Endothelial cell of umbilical vein (primary cell): Measurements from ENCODE around the gene KCNMA1. TPM values are rescaled to one million over a fixed set of nuclear protein-coding genes. Genes with fewer than 3 reads are reported as not detected.

ENCODE experiments used
- BruUV-seq: library from RNA; stranded (reverse); fragments of 400-500 nt; replicated peaks from 2 replicates; lab custom pipeline; 2021; lab: Mats Ljungman, UMichigan
- CTCF ChIA-PET: fragments of 300-600, 350-600 bp; sonication (Branson Sonifier 250); formaldehyde crosslinking; loops from one replicate; lab custom pipeline; 2021; ENCODE audit warnings: antibody characterized with exemption, inconsistent platforms; lab: Charles Lee
- POLR2A ChIA-PET: fragments of 300-600, 350-600 bp; sonication (Branson Sonifier 250); formaldehyde crosslinking; loops from one replicate; lab custom pipeline; 2021; ENCODE audit warnings: antibody characterized with exemption, inconsistent platforms; lab: Charles Lee
- DNase-seq: peaks from one replicate; pipeline ENCODE4 v3.0.0-alpha.2; 2011; ENCODE audit warnings: low read depth, low spot score
- FAIRE-seq: peaks from 2 replicates; lab custom pipeline; 2011; peaks lifted over from hg19 to GRCh38; lab: Jason Lieb, UNC
- H2AFZ ChIP-seq: 2 replicates; pipeline ENCODE4 v1.6.0; 2012; ENCODE audit warnings: low read depth, low read length, control low read depth, inconsistent platforms
- H3K27ac ChIP-seq: 2 replicates; pipeline ENCODE4 v1.5.1; 2011; ENCODE audit warnings: low read depth, mild to moderate bottlenecking, control low read depth, low read length, moderate library complexity; ENCODE audit not compliant: insufficient read depth
- H3K27me3 ChIP-seq, 2 experiments: 2 replicates each; pipeline versions ENCODE4 v1.6.0 to v1.6.1; 2011; ENCODE audit warnings: low read length in 2 of 2, mixed read lengths in 1 of 2; ENCODE audit not compliant: control insufficient read depth in 2 of 2, insufficient read depth in 2 of 2
- H3K36me3 ChIP-seq, 2 experiments: 2 replicates in 1 of 2; 3 replicates in 1 of 2; pipeline ENCODE4 v1.5.1; 2011; ENCODE audit warnings: low read length in 2 of 2, mild to moderate bottlenecking in 1 of 2, moderate library complexity in 1 of 2; ENCODE audit not compliant: control insufficient read depth in 2 of 2, insufficient read depth in 2 of 2; ENCODE audit errors: extremely low read depth in 1 of 2
- H3K4me1 ChIP-seq: 3 replicates; pipeline ENCODE4 v1.5.1; 2011; ENCODE audit warnings: mild to moderate bottlenecking, low read length; ENCODE audit not compliant: control insufficient read depth, insufficient read depth; ENCODE audit errors: extremely low read depth
- H3K4me2 ChIP-seq: 2 replicates; pipeline ENCODE4 v1.6.1; 2011; ENCODE audit warnings: low read length, control low read depth, mixed read lengths; ENCODE audit not compliant: insufficient read depth
- H3K4me3 ChIP-seq, 3 experiments: fragments of 200-600 bp in 1 of 3; sonication (generic), shearing (Covaris generic) in 1 of 3; replicated peaks in 1 of 3; 2 replicates each; pipeline ENCODE4 v1.5.1; 2011 to 2016; ENCODE audit warnings: control low read depth in 3 of 3, low read length in 3 of 3, mild to moderate bottlenecking in 2 of 3, inconsistent platforms in 1 of 3, low read depth in 1 of 3, moderate library complexity in 1 of 3; ENCODE audit not compliant: insufficient read depth in 1 of 3
- H3K79me2 ChIP-seq: 2 replicates; pipeline ENCODE4 v1.6.0; 2012; ENCODE audit warnings: low read length, inconsistent platforms; ENCODE audit not compliant: control insufficient read depth, insufficient read depth
- H3K9ac ChIP-seq: replicated peaks from 2 replicates; pipeline ENCODE3; 2011; ENCODE audit warnings: low read length, control low read depth; ENCODE audit not compliant: insufficient read depth; ENCODE audit errors: extremely low read depth
- H3K9me1 ChIP-seq: replicated peaks from 3 replicates; pipeline ENCODE4 v1.6.0; 2011; ENCODE audit warnings: mild to moderate bottlenecking, low read length; ENCODE audit not compliant: control insufficient read depth, insufficient read depth; ENCODE audit errors: extremely low read depth
- H3K9me3 ChIP-seq: replicated peaks from 2 replicates; pipeline ENCODE4 v1.5.1; 2012; ENCODE audit warnings: low read length, inconsistent platforms; ENCODE audit not compliant: control insufficient read depth, insufficient read depth
- H4K20me1 ChIP-seq: replicated peaks from 2 replicates; pipeline ENCODE3; 2011; ENCODE audit warnings: mild to moderate bottlenecking, low read length; ENCODE audit not compliant: control insufficient read depth, insufficient read depth; ENCODE audit errors: extremely low read depth
- CTCF ChIP-seq, 2 donors: IDR thresholded peaks; 1 replicate in 1 of 2; 2 replicates in 1 of 2; pipeline ENCODE4 v1.5.1; 2011; ENCODE audit warnings: low read length in 2 of 2, mild to moderate bottlenecking in 2 of 2, moderate library complexity in 2 of 2, control low read depth in 1 of 2, inconsistent platforms in 1 of 2, low read depth in 1 of 2; ENCODE audit not compliant: insufficient read depth in 1 of 2; ENCODE audit errors: extremely low read depth in 1 of 2
- EZH2 ChIP-seq: IDR thresholded peaks from 2 replicates; pipeline ENCODE4 v1.6.1; 2012; ENCODE audit warnings: borderline replicate concordance, low read depth, mild to moderate bottlenecking, moderate library complexity, low read length, inconsistent platforms; ENCODE audit not compliant: severe bottlenecking
- FOS ChIP-seq: IDR thresholded peaks from 2 replicates; pipeline ENCODE4 v1.6.1; 2011; ENCODE audit warnings: mild to moderate bottlenecking, low read length, moderate library complexity, borderline replicate concordance; ENCODE audit not compliant: insufficient read depth
- GATA2 ChIP-seq: IDR thresholded peaks from 2 replicates; pipeline ENCODE4 v1.7.0; 2011; ENCODE audit warnings: low read depth, mild to moderate bottlenecking, moderate library complexity, mixed read lengths, low read length; ENCODE audit not compliant: insufficient read length, insufficient read depth
- JUN ChIP-seq: IDR thresholded peaks from 2 replicates; pipeline ENCODE4 v1.6.1; 2011; ENCODE audit warnings: borderline replicate concordance, low read depth; ENCODE audit not compliant: insufficient read length, insufficient read depth
- MAX ChIP-seq: IDR thresholded peaks from 2 replicates; pipeline ENCODE4 v1.6.1; 2011; ENCODE audit not compliant: insufficient read depth, insufficient read length
- MYC ChIP-seq: IDR thresholded peaks from one replicate; pipeline ENCODE4 v1.6.1; 2011; ENCODE audit warnings: mild to moderate bottlenecking, low read depth, low read length
- POLR2A ChIP-seq: IDR thresholded peaks from 2 replicates; pipeline ENCODE4 v1.6.1; 2012; ENCODE audit warnings: low read depth, mild to moderate bottlenecking, control low read depth, low read length
- POLR2AphosphoS5 ChIP-seq: IDR thresholded peaks from 2 replicates; pipeline ENCODE4 v1.6.1; 2012; ENCODE audit warnings: low read depth, mild to moderate bottlenecking, control low read depth, low read length, moderate library complexity; ENCODE audit not compliant: insufficient read depth
- dilution Hi-C: fragments of 300-500 bp; cut with MboI; formaldehyde crosslinking; loops from one replicate; pipeline ENCODE4 v1.15.0; 2019; ENCODE audit warnings: low sequenced_read_pairs; ENCODE audit not compliant: extremely low pct_ligation_motif_present
- intact Hi-C: fragments of 100-400 bp; cut with micrococcal nuclease; formaldehyde crosslinking; loops from one replicate; pipeline ENCODE4 v1.10.0; 2022
- polyA plus RNA-seq, 4 experiments: library from polyadenylated mRNA; depleted of rRNA in 3 of 4; stranded (reverse) in 3 of 4; unstranded in 1 of 4; fragments of >200 nt; gene quantifications; 2 replicates each; pipeline versions ENCODE4 v1.2.1 to v1.2.3, GENCODE V29; 2011 to 2012; ENCODE audit warnings: missing spikeins in 1 of 4
- total RNA-seq: library from RNA; stranded (reverse); gene quantifications from 2 replicates; pipeline ENCODE4 v1.2.3, GENCODE V29; 2021

KCNMA1 gene
- total and polyA plus RNA-seq, 2 donors (not counting 3 experiments of a cell fraction or from before 2014, with no cell fraction given) = 0.10 to 0.82 TPM

DNA sequence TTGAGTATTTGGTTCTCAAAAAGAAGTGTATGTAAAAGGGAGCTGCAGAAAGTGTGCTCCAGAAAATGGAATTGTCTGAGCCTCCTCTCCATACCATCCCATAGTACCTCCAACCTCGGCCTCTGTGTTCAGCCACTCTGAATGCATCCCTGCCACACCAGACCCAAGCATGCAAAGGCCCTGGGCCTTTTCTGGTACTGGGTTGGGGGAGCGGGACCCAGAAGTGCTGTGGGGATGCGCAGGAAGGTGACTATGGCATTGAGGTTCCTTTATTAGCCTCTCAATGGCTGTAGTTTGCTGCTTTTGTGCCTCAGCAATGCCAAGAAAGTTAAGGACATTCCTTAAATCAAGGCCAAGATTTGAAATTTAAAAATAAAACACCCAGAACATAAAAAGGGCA, 2.1 kb upstream of the KCNMA1 start:
- H2AFZ ChIP-seq = no peak overlapping the region
- no peak overlapping the region for H3K4me3 ChIP-seq
- H3K36me3 ChIP-seq = no peaks in the 10 kb centered on the region
- H3K9ac ChIP-seq = no peak overlapping the region
- CTCF ChIA-PET = interaction anchor here (0.8 to 17.8 kb wide), 5 partner anchors 108 to 470 kb away, joined by 3 to 594 read pairs (median 3); no protein-coding TSS in a partner anchor
- TF ChIP-seq MYC (no peak), POLR2A (no peak), JUN (no peak), CTCF (IDR thresholded peaks at IDR 0.05; ENCODE audit: extremely low read depth in 1 of 2, insufficient read depth in 1 of 2, low read depth in 1 of 2, low read length in 2 of 2) (no peak), MAX (no peak), FOS (no peak), POLR2AphosphoS5 (no peak), GATA2 (no peak), EZH2 (no peak)
- no peaks in the 10 kb centered on the region for H3K79me2 ChIP-seq
- DNase-seq (no peak), FAIRE-seq (no peak)
- H3K27me3 ChIP-seq = peaks cover 37 to 47% of the 10 kb centered on the region in 2 experiments
- H3K4me1 ChIP-seq = no peaks in the 10 kb centered on the region
- intact Hi-C loops (no loop called here), dilution Hi-C loops (no loop called here)
- no peak overlapping the region for H3K27ac ChIP-seq
- POLR2A ChIA-PET = no interaction called here
- no peak overlapping the region for H3K4me2 ChIP-seq
- H3K9me1 ChIP-seq = no peaks in the 10 kb centered on the region
- H4K20me1 ChIP-seq = no peaks in the 10 kb centered on the region
- H3K9me3 ChIP-seq = no peaks in the 10 kb centered on the region
- no TSS peak for BruUV-seq
